GM19240 (cell line): ENCODE results near the gene COQ8A.
"Not testable (repeated sequence)": the region's sequence is repeated elsewhere in the genome, so short reads cannot be mapped to it uniquely, and the experiment has no call there.

Experiments used
- DNase-seq: peaks from one replicate; pipeline ENCODE4 v3.0.0; 2011; ENCODE audit warnings: low spot score; ENCODE audit not compliant: insufficient read length

COQ8A gene

GRCh38 chr1:226951286-226952117 lies 11.4 kb downstream of the COQ8A start:
- DNase-seq, result no peak

- DNase-seq, result no peak
Observed at GRCh38 chr1:226952118-226952441, 12.0 kb downstream of the COQ8A start.

GRCh38 chr1:226953175-226953800 lies 13.2 kb downstream of the COQ8A start:
- DNase-seq, result no peak

- DNase-seq, result no peak
Observed at GRCh38 chr1:226954337-226954736, 14.2 kb downstream of the COQ8A start.

GRCh38 chr1:226954777-226955176 lies 14.7 kb downstream of the COQ8A start:
- DNase-seq, result no peak

- DNase-seq, result not testable (repeated sequence)
Observed at GRCh38 chr1:226955857-226956256, 15.8 kb downstream of the COQ8A start.

- DNase-seq, result no peak
Observed at GRCh38 chr1:226956942-226957713, 17.0 kb downstream of the COQ8A start.

- DNase-seq, result no peak
Observed at GRCh38 chr1:226957714-226958113, 17.6 kb downstream of the COQ8A start.

GRCh38 chr1:226958300-226958699 lies 18.2 kb downstream of the COQ8A start:
- DNase-seq, result no peak

- no peak for DNase-seq
Observed at GRCh38 chr1:226960256-226960655, 20.2 kb downstream of the COQ8A start.

- no peak for DNase-seq
Observed at GRCh38 chr1:226960944-226961765, 21.1 kb downstream of the COQ8A start.

- no peak for DNase-seq
Observed at GRCh38 chr1:226962421-226963391, 22.6 kb downstream of the COQ8A start.

- no peak for DNase-seq
Observed at GRCh38 chr1:226964068-226964425, 24.0 kb downstream of the COQ8A start.

- no peak for DNase-seq
Observed at GRCh38 chr1:226964611-226965486, 24.8 kb downstream of the COQ8A start.

GRCh38 chr1:226965581-226966440 lies 25.7 kb downstream of the COQ8A start:
- no peak for DNase-seq

GRCh38 chr1:226966683-226967082 lies 26.6 kb downstream of the COQ8A start:
- DNase-seq, result no peak

GRCh38 chr1:226967665-226968064 lies 27.6 kb downstream of the COQ8A start:
- no peak for DNase-seq

- DNase-seq, result no peak
Observed at GRCh38 chr1:226971765-226972164, 31.7 kb downstream of the COQ8A start.
